ENCODE measurements around the gene SH3GL3.

DNA sequence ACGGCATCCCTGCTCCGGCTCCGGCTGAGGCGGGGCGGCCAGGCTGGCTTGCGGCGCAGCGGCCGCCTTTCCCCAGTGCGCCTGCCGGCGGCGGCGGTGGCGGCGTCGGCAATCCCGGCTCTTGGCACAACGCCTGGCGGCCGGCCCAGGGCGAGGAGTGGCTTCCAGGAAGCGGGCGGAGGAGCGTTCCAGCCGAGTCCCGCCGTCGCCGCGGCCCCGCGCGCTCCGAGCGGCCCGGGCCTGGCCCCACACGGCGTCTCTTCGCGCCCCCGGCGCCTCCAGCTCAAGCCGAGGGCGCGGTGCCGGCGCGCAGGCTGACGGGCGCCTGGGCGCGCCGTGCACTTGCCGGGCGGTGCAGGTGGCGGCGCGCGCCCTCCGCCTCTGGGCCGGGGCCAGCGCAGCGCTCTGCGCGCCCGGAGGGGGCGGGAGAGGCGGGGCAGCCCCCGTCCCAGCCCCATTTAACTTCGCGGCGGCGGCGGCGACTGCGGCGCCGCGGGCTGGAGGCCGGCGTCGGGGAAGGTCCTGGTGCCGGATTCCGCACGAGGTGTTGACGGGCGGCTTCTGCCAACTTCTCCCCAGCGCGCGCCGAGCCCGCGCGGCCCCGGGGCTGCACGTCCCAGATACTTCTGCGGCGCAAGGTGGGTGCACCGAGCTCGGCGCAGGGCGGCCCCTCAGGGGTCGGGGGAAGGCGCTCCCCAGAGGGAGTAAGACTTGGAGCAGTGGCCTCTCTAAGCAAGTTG, 206.7 kb downstream of the SH3GL3 start, which contains the start of gene ADAMTSL3:
- TF ChIP-seq ZNF781 (CRISPR knock-in tag; IDR thresholded peaks at IDR 0.05; ENCODE audit: borderline replicate concordance, not compliant biosample characterization) = no peak
- TF ChIP-seq ZNF354B (CRISPR knock-in tag; IDR thresholded peaks at IDR 0.05) = no peak
- TF ChIP-seq, protein P1, sequence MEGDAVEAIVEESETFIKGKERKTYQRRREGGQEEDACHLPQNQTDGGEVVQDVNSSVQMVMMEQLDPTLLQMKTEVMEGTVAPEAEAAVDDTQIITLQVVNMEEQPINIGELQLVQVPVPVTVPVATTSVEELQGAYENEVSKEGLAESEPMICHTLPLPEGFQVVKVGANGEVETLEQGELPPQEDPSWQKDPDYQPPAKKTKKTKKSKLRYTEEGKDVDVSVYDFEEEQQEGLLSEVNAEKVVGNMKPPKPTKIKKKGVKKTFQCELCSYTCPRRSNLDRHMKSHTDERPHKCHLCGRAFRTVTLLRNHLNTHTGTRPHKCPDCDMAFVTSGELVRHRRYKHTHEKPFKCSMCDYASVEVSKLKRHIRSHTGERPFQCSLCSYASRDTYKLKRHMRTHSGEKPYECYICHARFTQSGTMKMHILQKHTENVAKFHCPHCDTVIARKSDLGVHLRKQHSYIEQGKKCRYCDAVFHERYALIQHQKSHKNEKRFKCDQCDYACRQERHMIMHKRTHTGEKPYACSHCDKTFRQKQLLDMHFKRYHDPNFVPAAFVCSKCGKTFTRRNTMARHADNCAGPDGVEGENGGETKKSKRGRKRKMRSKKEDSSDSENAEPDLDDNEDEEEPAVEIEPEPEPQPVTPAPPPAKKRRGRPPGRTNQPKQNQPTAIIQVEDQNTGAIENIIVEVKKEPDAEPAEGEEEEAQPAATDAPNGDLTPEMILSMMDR (CRISPR knock-in tag; IDR thresholded peaks at IDR 0.05) = no peak
- TF ChIP-seq POLR2AphosphoS5 (IDR thresholded peaks at IDR 0.05; ENCODE audit: low read depth, low read length) = no peak
- no peak for TF ChIP-seq ZNF142 (CRISPR knock-in tag; IDR thresholded peaks at IDR 0.05)
- TF ChIP-seq EP300 (IDR thresholded peaks at IDR 0.05; ENCODE audit: low read depth in 2 of 2, low read length in 2 of 2) = no peak
- TF ChIP-seq EP300 (CRISPR knock-in tag; IDR thresholded peaks at IDR 0.05; ENCODE audit: borderline replicate concordance) = no peak

Measured in HepG2 (cell line).